ENCODE measurements around the gene TTLL13.

Gene TTLL13

GRCh38 chr15:90249203-90249863, at the start of gene TTLL13:
TTLL13 (plus strand) TSS chr15:90249556; CDS start chr15:90250631, 1,075 bp downstream.
- peak; percentile 83 to 85 for DNase-seq (ENCODE audit: low read depth in 2 of 2)

- no peak for DNase-seq (ENCODE audit: low read depth in 2 of 2)
Measured at GRCh38 chr15:90200534-90201129, 48.7 kb upstream of the TTLL13 start.

- peak; percentile 57 to 69 for DNase-seq (ENCODE audit: low read depth in 2 of 2)
Measured at GRCh38 chr15:90201130-90201943, 48.0 kb upstream of the TTLL13 start, which contains the start of gene SEMA4B. SEMA4B (plus strand) TSS chr15:90201330; CDS start chr15:90201579, 249 bp downstream.

GRCh38 chr15:90201944-90202375, 47.4 kb upstream of the TTLL13 start:
- no peak for DNase-seq (ENCODE audit: low read depth in 2 of 2)

GRCh38 chr15:90202929-90203328, 46.4 kb upstream of the TTLL13 start:
- no peak for DNase-seq (ENCODE audit: low read depth in 2 of 2)

GRCh38 chr15:90203473-90203872, 45.9 kb upstream of the TTLL13 start:
- no peak for DNase-seq (ENCODE audit: low read depth in 2 of 2)

- DNase-seq (ENCODE audit: low read depth in 2 of 2): no peak
Measured at GRCh38 chr15:90203922-90204321, 45.4 kb upstream of the TTLL13 start.

- no peak for DNase-seq (ENCODE audit: low read depth in 2 of 2)
Measured at GRCh38 chr15:90205050-90205848, 44.1 kb upstream of the TTLL13 start.

- no peak for DNase-seq (ENCODE audit: low read depth in 2 of 2)
Measured at GRCh38 chr15:90205886-90206285, 43.5 kb upstream of the TTLL13 start.

- DNase-seq (ENCODE audit: low read depth in 2 of 2): no peak
Measured at GRCh38 chr15:90207252-90207651, 42.1 kb upstream of the TTLL13 start.

GRCh38 chr15:90208356-90208755, 41.0 kb upstream of the TTLL13 start:
- DNase-seq (ENCODE audit: low read depth in 2 of 2): no peak

GRCh38 chr15:90209591-90209990, 39.8 kb upstream of the TTLL13 start:
- peak in 1 of 2 donors; percentile 33 for DNase-seq (ENCODE audit: low read depth in 2 of 2)

GRCh38 chr15:90210593-90210992, 38.8 kb upstream of the TTLL13 start:
- no peak for DNase-seq (ENCODE audit: low read depth in 2 of 2)

GRCh38 chr15:90211009-90211408, 38.3 kb upstream of the TTLL13 start:
- DNase-seq (ENCODE audit: low read depth in 2 of 2): no peak

GRCh38 chr15:90211440-90212143, 37.8 kb upstream of the TTLL13 start:
- no peak for DNase-seq (ENCODE audit: low read depth in 2 of 2)

- DNase-seq (ENCODE audit: low read depth in 2 of 2): no peak
Measured at GRCh38 chr15:90212221-90213098, 36.9 kb upstream of the TTLL13 start.

- DNase-seq (ENCODE audit: low read depth in 2 of 2): no peak
Measured at GRCh38 chr15:90213122-90213817, 36.1 kb upstream of the TTLL13 start.

- no peak for DNase-seq (ENCODE audit: low read depth in 2 of 2)
Measured at GRCh38 chr15:90213818-90214204, 35.5 kb upstream of the TTLL13 start.

GRCh38 chr15:90214553-90215196, 34.7 kb upstream of the TTLL13 start:
- no peak for DNase-seq (ENCODE audit: low read depth in 2 of 2)

Measured in stimulated activated CD4-positive, alpha-beta T cell treated with anti-CD3 and anti-CD28 coated beads, Interleukin-4, amount 100 ng/mL, for 48 hours (primary cell).